ENCODE data around the gene RPRD1B. TPM values are rescaled to one million over a fixed set of nuclear protein-coding genes. Genes with fewer than 3 reads are reported as not detected.

Gene RPRD1B
- total and polyA plus RNA-seq, 2 experiments from 2014 or later: 31.0 to 43.5 TPM

- Histone ChIP-seq H3K27ac (peak overlapping the region; percentile 19), H3K9me3 (ENCODE audit: low read depth) (no peaks in the 10 kb centered on the region), H3K4me3 (no peak overlapping the region), H3K27me3 (no peaks in the 10 kb centered on the region), H3K36me3 (peaks cover 29% of the 10 kb centered on the region), H3K4me1 (ENCODE audit: low read depth) (peaks cover 6% of the 10 kb centered on the region)
- peak; percentile 30 to 80 for DNase-seq (ENCODE audit: low read depth in 1 of 2, low spot score in 1 of 2)
- TF ChIP-seq CTCF (IDR thresholded peaks at IDR 0.05; ENCODE audit: low read depth, low read length): no peak
These were observed 101.1 kb downstream of the RPRD1B start for GRCh38 chr20:38134427-38135270.

GRCh38 chr20:38135271-38135650 lies 101.7 kb downstream of the RPRD1B start:
- H3K4me3 ChIP-seq: no peak overlapping the region
- H3K36me3 ChIP-seq: peaks cover 28% of the 10 kb centered on the region
- no peaks in the 10 kb centered on the region for H3K27me3 ChIP-seq
- no peak for TF ChIP-seq CTCF (IDR thresholded peaks at IDR 0.05; ENCODE audit: low read depth, low read length)
- H3K27ac ChIP-seq: peak overlapping the region; percentile 19
- H3K4me1 ChIP-seq (ENCODE audit: low read depth): peaks cover 6% of the 10 kb centered on the region
- DNase-seq (ENCODE audit: low read depth in 1 of 2, low spot score in 1 of 2): no peak
- H3K9me3 ChIP-seq (ENCODE audit: low read depth): no peaks in the 10 kb centered on the region

GRCh38 chr20:38135651-38136420 lies 102.3 kb downstream of the RPRD1B start:
- TF ChIP-seq CTCF (IDR thresholded peaks at IDR 0.05; ENCODE audit: low read depth, low read length): no peak
- Histone ChIP-seq H3K4me1 (ENCODE audit: low read depth) (peaks cover 6% of the 10 kb centered on the region), H3K27me3 (no peaks in the 10 kb centered on the region), H3K27ac (peak overlapping the region; percentile 43), H3K9me3 (ENCODE audit: low read depth) (no peaks in the 10 kb centered on the region), H3K36me3 (peaks cover 23% of the 10 kb centered on the region), H3K4me3 (no peak overlapping the region)
- no peak for DNase-seq (ENCODE audit: low read depth in 1 of 2, low spot score in 1 of 2)

- DNase-seq (ENCODE audit: low read depth in 1 of 2, low spot score in 1 of 2): no peak
- Histone ChIP-seq H3K4me1 (ENCODE audit: low read depth) (peaks cover 6% of the 10 kb centered on the region), H3K4me3 (no peak overlapping the region), H3K27me3 (no peaks in the 10 kb centered on the region), H3K36me3 (peaks cover 21% of the 10 kb centered on the region), H3K9me3 (ENCODE audit: low read depth) (no peaks in the 10 kb centered on the region), H3K27ac (no peak overlapping the region)
- TF ChIP-seq CTCF (IDR thresholded peaks at IDR 0.05; ENCODE audit: low read depth, low read length): no peak
These were observed 103.1 kb downstream of the RPRD1B start for GRCh38 chr20:38136421-38137245.

- Histone ChIP-seq H3K4me1 (ENCODE audit: low read depth) (peaks cover 6% of the 10 kb centered on the region), H3K27me3 (no peaks in the 10 kb centered on the region), H3K27ac (no peak overlapping the region), H3K9me3 (ENCODE audit: low read depth) (no peaks in the 10 kb centered on the region), H3K36me3 (peaks cover 21% of the 10 kb centered on the region), H3K4me3 (no peak overlapping the region)
- TF ChIP-seq CTCF (IDR thresholded peaks at IDR 0.05; ENCODE audit: low read depth, low read length): no peak
- no peak for DNase-seq (ENCODE audit: low read depth in 1 of 2, low spot score in 1 of 2)
These were observed 104.0 kb downstream of the RPRD1B start for GRCh38 chr20:38137441-38138037.
